Kasumi-1 (cell line): ENCODE measurements around the gene HTRA3.

Source experiments
- DNase-seq, 2 experiments: peaks; one replicate each; lab custom pipeline; 2025; lab: John Stamatoyannopoulos, UW

Gene HTRA3

DNA sequence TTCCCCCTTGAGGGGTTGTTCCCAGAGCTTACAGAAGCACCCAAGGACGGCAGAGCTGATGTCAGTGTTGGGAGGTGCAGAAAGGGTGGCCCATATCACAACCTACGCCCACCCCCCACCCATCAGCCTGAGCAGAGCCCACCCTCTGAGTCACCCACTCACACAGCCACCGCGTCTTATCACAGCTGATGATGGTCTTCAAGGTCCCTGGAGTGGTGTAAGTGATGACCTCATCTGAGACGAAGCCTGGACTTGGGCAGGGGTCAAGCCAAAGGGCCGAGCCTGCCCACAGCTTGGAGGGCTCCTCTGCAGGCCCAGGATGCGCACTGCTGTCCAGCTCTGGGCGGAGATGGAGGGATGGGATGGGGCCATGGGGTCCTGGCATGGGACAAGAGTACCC, 3.0 kb upstream of the HTRA3 start:
- no peak for DNase-seq

GRCh38 chr4:8267077-8267476, 2.5 kb upstream of the HTRA3 start:
- peak; percentile 71 to 76 for DNase-seq

DNA sequence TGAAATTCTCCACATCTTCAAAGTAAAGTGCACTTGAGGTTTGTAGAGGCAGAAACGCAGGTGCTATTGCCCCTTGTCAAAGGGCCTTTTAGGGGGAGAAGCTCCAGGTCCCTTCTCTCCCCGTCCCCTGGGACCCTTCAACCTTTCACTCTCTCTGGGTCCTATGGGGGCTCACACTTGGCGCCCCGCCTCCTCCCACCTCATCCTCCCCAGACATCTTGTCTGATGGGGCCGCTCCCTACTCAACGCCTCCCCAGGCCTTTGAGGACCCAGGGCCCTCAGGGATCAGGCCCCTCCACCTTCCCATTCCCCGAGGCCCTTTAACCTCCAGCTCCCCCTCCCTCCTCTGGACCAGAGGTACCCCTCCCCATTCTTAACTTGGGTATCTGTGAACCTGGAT, 1.3 kb upstream of the HTRA3 start:
- DNase-seq, result no peak

- no peak for DNase-seq
Measured at GRCh38 chr4:8268901-8269534, 536 bp upstream of the HTRA3 start.

DNA sequence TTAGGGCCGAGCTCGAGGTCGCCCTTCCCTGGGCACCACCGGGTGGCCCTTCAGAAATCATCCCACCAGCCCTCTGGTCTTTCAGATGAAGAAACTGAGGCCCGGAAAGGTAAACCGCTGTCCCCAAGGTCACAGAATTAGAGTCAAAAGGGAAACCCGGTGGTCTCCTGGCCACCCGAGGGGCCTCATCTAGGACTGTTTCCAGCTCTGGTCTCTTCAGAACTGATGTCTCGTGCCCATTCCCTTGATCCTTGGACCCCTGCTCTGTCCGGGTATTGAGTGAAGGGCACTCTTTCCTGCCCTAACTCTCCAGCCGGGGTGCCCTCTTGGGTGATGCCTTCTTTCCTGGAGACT, 841 bp downstream of the HTRA3 start:
- no peak for DNase-seq

- no peak for DNase-seq
Measured at GRCh38 chr4:8270912-8271815, 1.6 kb downstream of the HTRA3 start.

DNA sequence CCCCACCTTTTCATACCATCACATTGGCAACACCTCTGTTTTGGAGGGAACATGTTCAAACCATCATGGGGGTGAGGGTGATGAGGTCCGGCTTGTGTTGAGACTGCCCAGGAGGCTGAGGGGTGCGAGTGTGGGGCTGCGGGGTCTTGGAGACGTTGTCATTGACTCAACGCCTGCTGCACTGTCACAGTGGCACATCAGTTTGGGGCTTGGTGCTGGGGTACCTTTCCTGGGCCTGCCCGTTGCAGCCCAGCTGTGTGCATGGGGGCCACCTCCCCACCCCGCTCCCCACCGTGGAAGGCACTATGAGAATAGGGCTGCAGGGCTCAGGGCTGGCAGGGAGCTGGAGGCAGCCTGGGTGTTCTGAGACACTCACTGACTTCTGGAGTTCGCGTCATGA, 2.3 kb downstream of the HTRA3 start:
- DNase-seq, result no peak

- no peak for DNase-seq
Measured at GRCh38 chr4:8272472-8273428, 3.2 kb downstream of the HTRA3 start.

DNA sequence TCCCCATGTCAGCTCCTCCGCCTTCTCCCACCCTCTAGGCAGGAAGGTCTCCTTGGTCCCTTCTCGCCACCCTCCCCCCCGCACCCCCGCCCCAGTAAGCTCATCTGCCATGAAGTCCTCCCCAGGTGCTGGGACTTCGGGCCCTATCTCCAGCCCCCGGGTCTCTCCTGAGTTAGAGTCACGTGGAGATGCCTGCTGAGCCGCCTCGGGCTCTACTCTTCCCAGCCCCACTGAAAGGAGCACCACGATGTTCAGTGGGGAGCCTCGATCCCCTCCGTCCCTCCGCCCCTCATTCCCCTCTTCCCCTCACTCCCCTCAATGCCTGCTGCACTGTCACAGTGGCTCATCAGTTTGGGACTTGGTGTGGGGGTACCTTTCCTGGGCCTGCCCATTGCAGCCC, 3.9 kb downstream of the HTRA3 start:
- DNase-seq, result no peak

- DNase-seq, result no peak
Measured at GRCh38 chr4:8274066-8274652, 4.6 kb downstream of the HTRA3 start.

DNA sequence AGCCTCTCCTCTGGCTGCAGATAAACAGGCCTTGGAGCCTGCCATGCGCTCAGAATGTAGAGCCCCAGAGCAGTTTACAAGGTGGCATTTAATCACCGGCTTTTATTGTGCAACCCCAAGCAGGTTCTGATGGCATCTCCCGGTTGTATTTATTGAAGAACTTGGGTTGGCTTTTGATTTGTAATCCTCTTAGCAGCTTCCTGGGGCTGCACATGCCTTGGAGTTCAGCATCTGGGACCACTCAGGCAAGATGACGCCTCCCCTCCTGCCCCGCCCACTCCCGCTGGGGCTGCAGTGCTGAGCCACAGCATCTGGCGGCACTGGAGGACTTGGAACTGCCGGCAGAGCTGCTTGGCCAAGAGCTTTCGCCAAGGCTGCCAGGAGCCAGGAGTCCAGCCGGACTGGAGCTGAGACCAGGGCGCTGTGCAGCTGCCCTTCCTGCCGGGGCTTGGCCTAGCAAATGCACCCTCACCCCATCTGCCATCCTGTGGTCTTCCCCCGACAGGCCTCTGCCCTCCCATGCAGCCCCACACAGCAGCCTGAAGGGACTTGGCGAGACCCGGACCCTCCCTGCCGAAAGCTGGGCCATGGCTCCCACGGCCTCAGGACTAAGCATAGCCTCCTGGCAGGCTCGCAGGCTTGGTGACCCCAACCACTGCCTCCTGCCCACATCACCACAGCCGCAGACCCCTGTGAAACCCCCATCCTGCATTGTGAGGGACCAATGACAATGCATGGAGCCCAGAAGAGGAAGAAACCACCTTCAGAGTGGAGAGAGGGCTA, 5.4 kb downstream of the HTRA3 start:
- DNase-seq, result no peak

- DNase-seq, result no peak
Measured at GRCh38 chr4:8275548-8275910, 6.0 kb downstream of the HTRA3 start.

GRCh38 chr4:8276358-8277240, 7.0 kb downstream of the HTRA3 start:
- DNase-seq, result no peak

GRCh38 chr4:8277356-8278008, 7.9 kb downstream of the HTRA3 start:
- no peak for DNase-seq

GRCh38 chr4:8278009-8278395, 8.4 kb downstream of the HTRA3 start:
- DNase-seq, result no peak

- DNase-seq, result peak; percentile 21 to 33
Measured at GRCh38 chr4:8278421-8279287, 9.1 kb downstream of the HTRA3 start.

GRCh38 chr4:8279321-8280157, 10.0 kb downstream of the HTRA3 start:
- DNase-seq, result no peak
